Activated naive CD4-positive, alpha-beta T cell treated with anti-CD3 and anti-CD28 coated beads for 36 hours (primary cell): ENCODE results near the gene MED14. TPM values are rescaled to one million over a fixed set of nuclear protein-coding genes. Genes with fewer than 3 reads are reported as not detected.
"Not testable (repeated sequence)": the region's sequence is repeated elsewhere in the genome, so short reads cannot be mapped to it uniquely, and the experiment has no call there.

Experiments used
- CTCF ChIA-PET: fragments of 350-600 bp; sonication (Branson Sonifier 250); formaldehyde crosslinking; loops from one replicate; lab custom pipeline; 2021; ENCODE audit warnings: antibody characterized with exemption; lab: Charles Lee
- DNase-seq: peaks from one replicate; pipeline ENCODE4 v3.0.0-alpha.2; 2020
- H3K27ac Mint-ChIP-seq: one replicate; pipeline ENCODE4 v1.8.0; 2021; ENCODE audit warnings: mild to moderate bottlenecking, mixed read lengths
- H3K27me3 Mint-ChIP-seq: one replicate; pipeline ENCODE4 v1.8.0; 2021; ENCODE audit warnings: low read depth, mixed read lengths
- H3K36me3 Mint-ChIP-seq: one replicate; pipeline ENCODE4 v1.8.0; 2021; ENCODE audit warnings: low read depth, mixed read lengths
- H3K4me1 Mint-ChIP-seq: one replicate; pipeline ENCODE4 v1.8.0; 2021; ENCODE audit warnings: low read depth, mixed read lengths
- H3K4me3 Mint-ChIP-seq: one replicate; pipeline ENCODE4 v1.8.0; 2021; ENCODE audit warnings: mild to moderate bottlenecking, moderate library complexity, mixed read lengths
- H3K9me3 Mint-ChIP-seq: one replicate; pipeline ENCODE4 v1.8.0; 2021; ENCODE audit warnings: mixed read lengths
- intact Hi-C: fragments of 100-400 bp; cut with micrococcal nuclease; formaldehyde crosslinking; loops from one replicate; pipeline ENCODE4 v1.15.1; 2023
- total RNA-seq, 2 experiments: library from RNA; stranded (reverse); gene quantifications; one replicate each; pipeline ENCODE4 v1.2.3, GENCODE V29; 2021

The MED14 gene
- total RNA-seq, 2 experiments from 2014 or later = 47.3 to 50.8 TPM

DNA sequence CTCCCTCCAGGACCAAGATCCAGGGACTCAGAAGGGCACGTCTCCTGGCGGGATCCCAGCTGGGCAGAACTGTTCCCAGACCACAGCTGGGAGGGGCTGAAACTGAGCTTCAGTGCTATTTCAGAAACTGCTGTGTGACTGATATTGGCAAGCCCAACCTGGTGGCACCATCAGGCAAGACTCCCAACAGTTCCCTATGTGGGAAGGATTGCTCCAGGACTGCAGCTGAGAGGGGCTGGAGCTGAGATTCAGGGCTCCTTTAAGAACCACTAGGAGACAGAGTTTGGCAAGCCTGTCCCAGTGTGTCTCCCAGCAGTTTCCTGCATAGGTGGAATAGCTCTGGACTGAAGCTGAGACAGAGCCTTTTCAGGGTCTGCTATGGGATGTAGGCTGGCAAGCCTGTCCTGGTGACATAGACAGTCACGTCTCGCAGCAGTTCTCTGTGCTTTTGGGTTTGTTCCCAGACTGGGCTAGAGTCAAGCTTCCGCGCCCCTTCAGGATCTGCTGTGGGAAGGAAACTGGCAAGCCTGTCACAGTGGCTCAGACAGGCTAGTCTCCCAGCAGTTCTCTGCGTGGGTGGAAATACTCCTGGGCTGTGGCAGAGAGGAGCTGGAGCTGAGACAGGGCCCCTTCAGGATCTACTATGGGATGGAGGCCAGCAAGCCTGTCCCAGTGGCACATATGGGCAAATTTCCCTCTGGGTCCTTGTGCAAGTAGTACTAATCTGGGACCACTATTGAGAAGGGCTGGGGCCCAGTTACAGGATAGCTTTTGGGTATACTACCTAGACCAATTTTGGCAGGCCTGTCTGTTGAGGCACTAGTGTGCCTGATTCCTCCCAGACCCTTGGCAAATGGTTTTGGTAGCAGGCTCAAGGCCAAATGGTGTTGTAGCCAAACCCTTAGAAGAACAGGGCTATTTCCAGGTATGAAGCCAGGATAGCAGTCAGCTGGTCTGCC, 20.2 kb upstream of the MED14 start:
- CTCF ChIA-PET = interaction anchor here (0.9 kb wide), 1 partner anchor 211 kb away, joined by 3 read pairs; no protein-coding TSS in a partner anchor
- no peak overlapping the region for H3K4me3 Mint-ChIP-seq
- no peaks in the 10 kb centered on the region for H3K4me1 Mint-ChIP-seq
- no peaks in the 10 kb centered on the region for H3K27me3 Mint-ChIP-seq
- intact Hi-C loops = no loop called here
- H3K9me3 Mint-ChIP-seq = no peaks in the 10 kb centered on the region
- H3K27ac Mint-ChIP-seq = no peak overlapping the region
- no peak for DNase-seq
- no peaks in the 10 kb centered on the region for H3K36me3 Mint-ChIP-seq

DNA sequence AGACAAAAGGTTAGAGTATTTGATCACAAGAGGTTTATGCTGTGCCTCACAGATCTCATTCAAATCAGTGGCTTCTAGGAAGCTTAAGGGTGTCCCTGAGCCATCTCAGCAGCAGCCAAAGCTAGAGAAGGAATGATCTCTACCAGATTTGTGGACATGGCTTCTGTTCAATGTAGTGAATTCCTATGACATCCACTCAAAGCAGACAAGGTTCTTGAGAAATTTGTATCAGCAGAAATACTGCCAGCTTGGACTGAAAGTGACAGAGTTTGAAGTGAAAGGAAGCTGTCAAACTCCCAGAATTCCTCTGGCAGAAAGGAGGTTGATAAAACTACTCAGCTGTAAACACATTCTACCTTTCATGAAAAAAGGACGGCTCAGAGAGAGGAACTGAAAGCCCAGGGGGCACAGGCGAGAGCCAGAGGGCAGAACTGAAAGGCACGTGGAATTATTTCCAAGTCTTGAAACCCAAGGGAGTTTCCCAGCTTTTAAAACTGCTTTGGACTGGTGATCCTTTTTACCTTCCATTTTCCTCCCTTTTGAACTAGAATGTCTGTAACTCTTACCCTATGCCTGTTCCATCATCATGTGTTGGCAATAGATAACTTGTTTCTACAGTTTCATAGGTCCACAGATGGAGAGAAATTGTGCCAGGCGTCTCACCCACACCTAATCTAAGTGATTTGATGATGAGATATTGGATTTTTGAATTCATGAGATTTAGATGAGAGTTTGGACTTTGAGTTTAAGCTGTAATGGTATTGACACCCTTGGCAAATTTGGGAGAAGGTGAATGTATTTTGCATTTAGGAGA, 14.5 kb upstream of the MED14 start:
- Mint-ChIP-seq H3K27me3 (no peaks in the 10 kb centered on the region), H3K36me3 (peaks cover 1% of the 10 kb centered on the region), H3K4me3 (peak overlapping the region; percentile 43), H3K9me3 (peaks cover 6% of the 10 kb centered on the region), H3K27ac (peak overlapping the region; percentile 56), H3K4me1 (peaks cover 13% of the 10 kb centered on the region)
- CTCF ChIA-PET = interaction anchor here (0.5 kb wide), 1 partner anchor 216 kb away, joined by 3 read pairs; no protein-coding TSS in a partner anchor
- DNase-seq = no peak
- intact Hi-C loops = no loop called here

DNA sequence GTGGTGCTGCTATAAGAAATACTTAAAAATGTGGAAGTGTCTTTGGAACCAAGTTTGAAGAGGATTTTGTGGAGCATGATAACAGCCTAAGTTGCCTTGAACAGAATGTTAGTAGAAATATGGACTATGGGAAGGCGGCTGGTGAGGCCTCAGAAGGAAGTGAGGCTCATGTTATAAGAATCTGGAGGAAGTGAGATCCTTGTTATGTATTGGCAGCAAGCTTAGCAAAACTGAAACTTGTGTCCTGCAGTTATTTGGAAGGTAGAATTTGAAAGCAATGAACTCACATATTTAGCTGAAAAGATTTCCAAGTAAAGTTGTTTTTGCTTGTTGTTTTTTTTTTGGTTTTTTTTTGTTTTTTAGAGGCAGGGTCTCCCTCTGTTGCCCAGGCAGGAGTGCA, 13.6 kb upstream of the MED14 start:
- no peak overlapping the region for H3K4me3 Mint-ChIP-seq
- H3K27me3 Mint-ChIP-seq = no peaks in the 10 kb centered on the region
- H3K36me3 Mint-ChIP-seq = peaks cover 1% of the 10 kb centered on the region
- CTCF ChIA-PET = interaction anchor here (0.5 kb wide), 1 partner anchor 215 kb away, joined by 3 read pairs; no protein-coding TSS in a partner anchor
- H3K9me3 Mint-ChIP-seq = peaks cover 6% of the 10 kb centered on the region
- H3K27ac Mint-ChIP-seq = no peak overlapping the region
- no peak for DNase-seq
- peaks cover 13% of the 10 kb centered on the region for H3K4me1 Mint-ChIP-seq
- intact Hi-C loops = no loop called here

DNA sequence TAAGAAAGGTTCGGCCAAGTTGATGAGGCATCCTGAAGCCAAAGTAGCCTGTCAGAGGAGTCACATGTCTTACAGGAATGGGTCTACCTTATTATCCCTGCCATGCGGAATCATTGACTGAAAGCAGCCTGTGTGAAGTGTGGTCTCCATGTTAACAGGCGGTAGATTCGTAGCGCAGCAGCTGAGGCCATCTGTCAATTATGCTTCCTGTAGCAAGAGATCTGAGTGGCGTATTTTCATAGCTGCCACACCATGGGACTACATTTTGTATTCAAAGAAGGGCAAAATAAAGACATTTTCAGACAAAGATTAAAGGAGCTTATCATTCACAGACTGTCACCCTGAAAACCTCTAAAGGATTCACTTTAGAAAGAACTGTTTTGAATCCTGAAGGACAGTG, 11.2 kb upstream of the MED14 start:
- no peak for DNase-seq
- CTCF ChIA-PET = no interaction called here
- H3K4me3 Mint-ChIP-seq = no peak overlapping the region
- H3K9me3 Mint-ChIP-seq = peaks cover 6% of the 10 kb centered on the region
- H3K27me3 Mint-ChIP-seq = no peaks in the 10 kb centered on the region
- H3K27ac Mint-ChIP-seq = no peak overlapping the region
- H3K36me3 Mint-ChIP-seq = peaks cover 1% of the 10 kb centered on the region
- intact Hi-C loops = no loop called here
- H3K4me1 Mint-ChIP-seq = peaks cover 13% of the 10 kb centered on the region

DNA sequence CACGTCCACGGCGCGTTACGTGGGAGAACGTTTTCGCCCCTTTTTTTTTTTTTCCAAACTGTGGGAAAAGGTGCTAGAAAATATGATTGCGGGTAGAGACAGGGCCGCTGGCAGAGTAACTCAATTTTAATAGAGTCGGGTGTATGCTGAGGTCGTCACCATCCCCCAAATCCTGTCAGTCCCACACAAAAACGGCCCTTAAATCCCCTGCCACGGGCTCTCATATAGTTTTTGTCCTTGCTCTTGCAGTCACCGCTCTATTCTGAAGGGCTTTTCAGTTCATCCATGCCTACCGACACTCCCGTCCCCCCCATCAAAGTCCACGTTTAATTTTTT, 796 bp upstream of the MED14 start:
- CTCF ChIA-PET = interaction anchor here (0.7 kb wide), 1 partner anchor 10 kb away, joined by 3 read pairs; no protein-coding TSS in a partner anchor
- no peak for DNase-seq
- Mint-ChIP-seq H3K27ac (peak overlapping the region; percentile 97), H3K4me3 (peak overlapping the region; percentile 85), H3K36me3 (peaks cover 5% of the 10 kb centered on the region), H3K9me3 (no peaks in the 10 kb centered on the region), H3K27me3 (no peaks in the 10 kb centered on the region), H3K4me1 (peaks cover 39% of the 10 kb centered on the region)
- intact Hi-C loops = loop anchor here (2.0 to 10.0 kb wide), 3 partner anchors 155 to 561 kb away; partner anchors contain the start of gene ATP6AP2

DNA sequence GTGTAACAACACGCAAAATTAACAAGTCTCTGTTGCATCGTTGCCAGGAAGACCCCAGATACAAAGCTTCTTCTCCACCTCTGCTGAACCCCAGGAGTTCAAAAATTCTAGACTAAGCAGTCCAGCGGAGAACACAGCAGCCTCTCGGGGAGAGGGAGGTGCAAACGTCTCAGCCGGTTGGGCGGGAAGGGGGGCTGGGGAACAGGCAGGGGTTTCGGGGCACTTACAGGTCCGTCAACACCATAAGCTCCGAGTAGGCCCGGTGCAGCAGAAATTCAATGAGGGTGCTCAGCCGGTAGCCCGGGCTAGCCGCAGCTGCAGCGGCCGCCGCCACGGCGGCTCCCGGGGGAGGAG, 394 bp downstream of the MED14 start:
- peaks cover 5% of the 10 kb centered on the region for H3K36me3 Mint-ChIP-seq
- peak overlapping the region; percentile 84 for H3K27ac Mint-ChIP-seq
- no peaks in the 10 kb centered on the region for H3K27me3 Mint-ChIP-seq
- H3K9me3 Mint-ChIP-seq = no peaks in the 10 kb centered on the region
- peaks cover 49% of the 10 kb centered on the region for H3K4me1 Mint-ChIP-seq
- CTCF ChIA-PET = interaction anchor here (0.8 kb wide), 2 partner anchors 58 to 83 kb away, joined by 3 to 4 read pairs; no protein-coding TSS in a partner anchor
- intact Hi-C loops = loop anchor here (1.0 to 10.0 kb wide), 5 partner anchors 88 to 600 kb away; partner anchors contain the start of genes CXorf38, DDX3X and USP9X
- peak; percentile 29 for DNase-seq
- H3K4me3 Mint-ChIP-seq = peak overlapping the region; percentile 80

DNA sequence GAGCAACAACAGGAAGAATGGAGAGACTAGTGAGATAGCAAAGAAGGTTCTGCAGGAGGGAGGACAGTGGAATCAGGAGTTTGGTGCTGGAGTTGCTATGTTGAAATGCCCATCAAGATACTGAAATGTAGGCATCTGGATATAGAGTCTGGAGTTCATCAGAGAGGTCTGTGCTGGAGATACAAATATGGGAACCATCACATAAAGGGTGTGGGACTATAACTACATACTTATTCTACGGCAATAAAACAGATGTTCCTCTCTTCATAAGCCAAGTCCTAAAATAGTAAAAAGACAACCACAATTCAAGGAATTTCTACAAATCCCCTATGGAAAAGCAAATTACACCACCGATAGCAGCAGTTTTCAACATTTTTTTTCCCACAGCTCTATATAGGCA, 1.6 kb downstream of the MED14 start:
- Mint-ChIP-seq H3K9me3 (no peaks in the 10 kb centered on the region), H3K4me1 (peaks cover 48% of the 10 kb centered on the region), H3K27me3 (no peaks in the 10 kb centered on the region), H3K36me3 (peaks cover 9% of the 10 kb centered on the region), H3K4me3 (peak overlapping the region; percentile 80), H3K27ac (peak overlapping the region; percentile 33)
- no peak for DNase-seq
- CTCF ChIA-PET = no interaction called here
- intact Hi-C loops = loop anchor here (2.0 to 10.0 kb wide), 2 partner anchors 559 to 601 kb away; partner anchors contain the start of gene DDX3X

DNA sequence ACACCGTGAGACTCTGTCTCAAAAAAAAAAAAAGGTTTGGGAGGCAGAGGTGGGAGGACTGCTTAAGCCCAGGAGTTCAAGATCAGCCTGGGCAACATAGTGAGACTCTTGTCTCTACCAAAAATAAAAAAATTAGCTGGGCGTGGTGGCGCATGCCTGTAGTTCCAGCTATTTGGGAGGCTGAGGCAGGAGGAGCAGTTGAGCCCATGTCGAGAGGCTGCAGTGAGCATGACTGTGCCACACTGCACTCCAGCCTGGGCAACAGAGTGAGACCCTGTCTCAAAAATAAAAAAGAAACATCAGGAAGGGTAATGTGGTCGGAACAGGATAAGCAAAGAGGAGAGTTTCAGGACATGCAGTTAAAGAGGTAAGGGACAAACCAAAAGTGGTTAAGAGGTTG, 2.8 kb downstream of the MED14 start:
- CTCF ChIA-PET, H3K4me3 Mint-ChIP-seq, H3K9me3 Mint-ChIP-seq, DNase-seq, H3K27me3 Mint-ChIP-seq: not testable (repeated sequence)
- Mint-ChIP-seq H3K36me3 (peaks cover 13% of the 10 kb centered on the region), H3K4me1 (peaks cover 44% of the 10 kb centered on the region), H3K27ac (peak overlapping the region; percentile 50)
- intact Hi-C loops = loop anchor here (10.0 kb wide), 1 partner anchor 558 kb away; no protein-coding TSS in a partner anchor

DNA sequence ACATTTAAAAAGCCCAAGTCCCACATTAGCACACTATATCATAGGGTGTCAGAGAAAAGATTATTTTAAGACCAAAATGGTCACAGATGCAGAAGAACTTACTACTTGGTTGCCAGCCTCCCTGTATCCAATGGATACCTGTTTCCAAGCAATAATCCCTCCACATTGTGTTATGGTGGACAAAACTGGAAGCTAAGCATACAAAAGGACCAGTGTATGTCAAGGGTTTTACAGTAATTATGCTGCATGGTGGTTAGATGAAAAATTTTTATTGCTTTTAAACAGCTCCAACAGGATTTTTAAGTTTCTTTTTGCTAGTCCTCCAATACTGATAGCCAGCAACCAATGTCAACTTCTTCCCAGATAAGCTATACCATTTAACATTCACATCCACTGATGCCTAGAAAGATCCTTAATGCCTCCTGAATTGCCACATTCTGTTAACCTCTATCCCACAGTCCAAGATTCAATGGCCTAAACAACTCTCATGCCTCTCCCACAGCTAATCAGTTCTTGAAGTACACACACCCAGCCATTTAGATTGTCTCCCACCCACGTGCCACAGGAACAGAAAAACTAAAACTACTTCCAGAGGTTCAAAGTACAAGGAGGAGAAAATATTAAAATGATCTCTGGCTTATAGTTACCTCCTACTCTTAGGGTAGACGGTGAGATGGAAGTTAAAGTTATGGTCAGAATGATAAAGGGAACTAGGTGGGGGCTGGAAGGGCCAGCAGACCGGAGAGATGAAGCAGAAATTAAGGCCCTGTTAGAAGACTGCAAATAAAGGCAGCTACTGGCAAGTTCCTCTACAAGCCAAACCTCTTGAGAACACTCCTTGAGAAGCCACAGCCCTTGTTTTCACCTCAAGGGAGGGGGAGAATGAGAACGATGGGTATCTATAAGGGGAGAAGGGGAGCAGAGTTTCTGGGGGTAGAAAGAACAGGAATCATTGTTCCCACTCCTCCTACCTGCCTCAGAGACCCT, 5.5 kb downstream of the MED14 start:
- H3K9me3 Mint-ChIP-seq = no peaks in the 10 kb centered on the region
- H3K36me3 Mint-ChIP-seq = peaks cover 18% of the 10 kb centered on the region
- CTCF ChIA-PET = no interaction called here
- H3K4me3 Mint-ChIP-seq = peak overlapping the region; percentile 0
- H3K27ac Mint-ChIP-seq = no peak overlapping the region
- peaks cover 49% of the 10 kb centered on the region for H3K4me1 Mint-ChIP-seq
- no peaks in the 10 kb centered on the region for H3K27me3 Mint-ChIP-seq
- intact Hi-C loops = loop anchor here (5.0 to 10.0 kb wide), 2 partner anchors 43 to 555 kb away; no protein-coding TSS in a partner anchor
- no peak for DNase-seq

DNA sequence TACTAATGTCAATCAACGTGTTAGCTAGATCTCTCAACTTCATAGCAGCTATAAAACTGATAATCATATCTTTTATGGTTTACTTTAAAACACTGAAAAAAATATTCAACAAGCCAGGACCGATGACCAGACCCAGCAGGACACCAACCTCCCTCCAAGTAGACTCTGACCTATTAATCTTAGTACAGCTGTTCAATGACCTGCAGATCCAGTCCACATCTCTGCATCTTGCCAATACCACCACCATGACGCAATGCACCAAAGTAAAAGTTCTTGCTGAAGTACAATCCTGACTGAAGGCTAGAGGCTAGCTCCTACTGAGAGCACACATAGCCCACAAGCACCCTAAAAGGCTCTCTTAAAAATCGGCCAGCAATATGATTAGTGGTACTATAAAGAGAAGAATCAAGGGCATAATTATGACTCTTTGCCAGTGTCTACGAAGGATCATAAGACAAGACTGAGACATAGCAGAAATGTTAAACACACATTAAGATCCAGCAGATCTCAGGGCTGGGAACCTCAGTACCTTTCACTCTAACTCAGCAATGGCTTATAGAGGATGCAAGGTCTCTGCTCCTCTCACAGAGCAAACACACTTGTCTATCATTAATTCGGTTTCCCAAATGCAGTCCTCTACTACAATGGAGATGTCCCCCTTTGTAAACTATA, 7.6 kb downstream of the MED14 start:
- H3K9me3 Mint-ChIP-seq = no peaks in the 10 kb centered on the region
- no peak overlapping the region for H3K27ac Mint-ChIP-seq
- H3K36me3 Mint-ChIP-seq = peaks cover 23% of the 10 kb centered on the region
- CTCF ChIA-PET = interaction anchor here (0.7 kb wide), 1 partner anchor 175 kb away, joined by 3 read pairs; no protein-coding TSS in a partner anchor
- no peak for DNase-seq
- peaks cover 52% of the 10 kb centered on the region for H3K4me1 Mint-ChIP-seq
- no peak overlapping the region for H3K4me3 Mint-ChIP-seq
- intact Hi-C loops = loop anchor here (5.0 kb wide), 1 partner anchor 40 kb away; no protein-coding TSS in a partner anchor
- no peaks in the 10 kb centered on the region for H3K27me3 Mint-ChIP-seq

DNA sequence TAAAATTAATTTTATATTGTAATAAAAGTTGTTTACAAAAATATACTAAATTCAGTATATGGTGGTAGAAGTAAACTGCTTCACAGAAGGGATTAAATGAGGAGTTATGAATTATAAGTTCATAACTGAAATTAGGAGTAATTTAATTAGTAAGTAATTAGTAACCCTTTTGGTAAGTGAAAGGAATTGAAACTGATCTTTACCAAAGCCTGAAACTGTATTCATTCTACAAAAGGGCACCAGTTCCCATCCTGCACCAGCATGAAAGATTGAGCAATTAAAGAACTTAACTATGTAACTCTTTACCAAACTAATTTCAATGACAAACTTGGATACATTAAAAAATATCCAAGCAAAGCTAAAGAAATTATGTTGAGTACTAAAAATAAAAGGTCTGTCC, 8.2 kb downstream of the MED14 start:
- Mint-ChIP-seq H3K4me3 (no peak overlapping the region), H3K9me3 (no peaks in the 10 kb centered on the region), H3K27me3 (no peaks in the 10 kb centered on the region), H3K27ac (no peak overlapping the region), H3K4me1 (peaks cover 54% of the 10 kb centered on the region), H3K36me3 (peaks cover 25% of the 10 kb centered on the region)
- CTCF ChIA-PET = no interaction called here
- intact Hi-C loops = loop anchor here (5.0 kb wide), 1 partner anchor 40 kb away; no protein-coding TSS in a partner anchor
- no peak for DNase-seq
